H9 (cell line): ENCODE measurements around the gene OGFOD1. TPM values are rescaled to one million over a fixed set of nuclear protein-coding genes. Genes with fewer than 3 reads are reported as not detected.

ENCODE experiments used
- DNase-seq: peaks from one replicate; pipeline ENCODE4 v3.0.0-alpha.2; 2017
- H2AFZ ChIP-seq: one replicate; pipeline ENCODE4 v1.6.1; 2013; ENCODE audit warnings: mild to moderate bottlenecking, low read length, control low read depth, moderate library complexity
- H2AK5ac ChIP-seq: 2 replicates; pipeline ENCODE4 v1.6.1; 2013; ENCODE audit warnings: low read length, control low read depth, mixed read lengths; ENCODE audit not compliant: insufficient read length
- H2BK120ac ChIP-seq: one replicate; pipeline ENCODE4 v1.6.1; 2013; ENCODE audit warnings: low read depth, mild to moderate bottlenecking, low read length, control low read depth, inconsistent platforms; ENCODE audit not compliant: poor library complexity, severe bottlenecking
- H2BK12ac ChIP-seq: 2 replicates; pipeline ENCODE4 v1.6.1; 2013; ENCODE audit warnings: low read length, control low read depth, mixed read lengths, low read depth; ENCODE audit not compliant: insufficient read length
- H2BK15ac ChIP-seq: 2 replicates; pipeline ENCODE4 v1.6.1; 2013; ENCODE audit warnings: low read depth, low read length, control low read depth
- H2BK20ac ChIP-seq: one replicate; pipeline ENCODE4 v1.6.1; 2013; ENCODE audit warnings: low read depth, mild to moderate bottlenecking, low read length, control low read depth, inconsistent platforms; ENCODE audit not compliant: poor library complexity, severe bottlenecking
- H2BK5ac ChIP-seq: 2 replicates; pipeline ENCODE4 v1.6.1; 2013; ENCODE audit warnings: low read length, control low read depth, mixed read lengths; ENCODE audit not compliant: insufficient read length
- H3K14ac ChIP-seq: 2 replicates; pipeline ENCODE4 v1.6.1; 2013; ENCODE audit warnings: low read length, control low read depth; ENCODE audit not compliant: insufficient read depth
- H3K18ac ChIP-seq: 2 replicates; pipeline ENCODE4 v1.6.1; 2013; ENCODE audit warnings: low read depth, mild to moderate bottlenecking, mixed read lengths, low read length, control low read depth; ENCODE audit not compliant: insufficient read length
- H3K23ac ChIP-seq: 2 replicates; pipeline ENCODE4 v1.6.1; 2013; ENCODE audit warnings: low read length, control low read depth, mixed read lengths, low read depth; ENCODE audit not compliant: insufficient read length
- H3K23me2 ChIP-seq: 2 replicates; pipeline ENCODE4 v1.6.1; 2013; ENCODE audit warnings: low read depth, mild to moderate bottlenecking, mixed read lengths, low read length, control low read depth; ENCODE audit not compliant: insufficient read length, poor library complexity, severe bottlenecking
- H3K27ac ChIP-seq: 2 replicates; pipeline ENCODE4 v1.5.1; 2013; ENCODE audit warnings: low read length, control low read depth, mixed read lengths, low read depth; ENCODE audit not compliant: insufficient read length
- H3K27me3 ChIP-seq: 2 replicates; pipeline ENCODE4 v1.6.1; 2013; ENCODE audit warnings: low read length, control low read depth, inconsistent platforms; ENCODE audit not compliant: insufficient read depth
- H3K4ac ChIP-seq: 2 replicates; pipeline ENCODE4 v1.6.1; 2013; ENCODE audit warnings: low read depth, mild to moderate bottlenecking, control low read depth, inconsistent platforms, low read length, moderate library complexity
- H3K4me1 ChIP-seq: 2 replicates; pipeline ENCODE4 v1.6.1; 2013; ENCODE audit warnings: low read length, control low read depth, inconsistent platforms; ENCODE audit not compliant: insufficient read depth
- H3K4me2 ChIP-seq: 2 replicates; pipeline ENCODE4 v1.6.1; 2013; ENCODE audit warnings: low read length, control low read depth, mixed read lengths; ENCODE audit not compliant: insufficient read length, insufficient read depth
- H3K56ac ChIP-seq: 2 replicates; pipeline ENCODE4 v1.6.1; 2013; ENCODE audit warnings: low read depth, mild to moderate bottlenecking, mixed read lengths, low read length, control low read depth; ENCODE audit not compliant: insufficient read length
- H3K79me1 ChIP-seq: 2 replicates; pipeline ENCODE4 v1.6.1; 2013; ENCODE audit warnings: low read depth, mild to moderate bottlenecking, moderate library complexity, low read length, control low read depth, inconsistent platforms; ENCODE audit not compliant: insufficient read depth, poor library complexity, severe bottlenecking
- H3K79me2 ChIP-seq: 2 replicates; pipeline ENCODE4 v1.6.1; 2013; ENCODE audit warnings: low read length, control low read depth, inconsistent platforms; ENCODE audit not compliant: insufficient read depth
- H3K9ac ChIP-seq: 2 replicates; pipeline ENCODE4 v1.6.1; 2013; ENCODE audit warnings: low read length, control low read depth, mixed read lengths; ENCODE audit not compliant: insufficient read length; ENCODE audit errors: extremely low read depth
- H3K9me3 ChIP-seq: one replicate; pipeline ENCODE4 v1.6.1; 2013; ENCODE audit warnings: low read depth, low read length, inconsistent platforms; ENCODE audit not compliant: control insufficient read depth
- H3T11ph ChIP-seq: one replicate; pipeline ENCODE4 v1.6.1; 2013; ENCODE audit warnings: mild to moderate bottlenecking, low read length, control low read depth, inconsistent platforms
- H4K20me1 ChIP-seq: one replicate; pipeline ENCODE4 v1.6.1; 2013; ENCODE audit not compliant: control insufficient read depth, insufficient read length, insufficient read depth
- H4K5ac ChIP-seq: 2 replicates; pipeline ENCODE4 v1.6.1; 2013; ENCODE audit warnings: low read depth, mild to moderate bottlenecking, mixed read lengths, low read length, control low read depth; ENCODE audit not compliant: insufficient read length
- H4K8ac ChIP-seq: replicated peaks from 2 replicates; pipeline ENCODE4 v1.6.1; 2013; ENCODE audit warnings: low read length, control low read depth, mixed read lengths, low read depth; ENCODE audit not compliant: insufficient read length
- H4K91ac ChIP-seq: 2 replicates; pipeline ENCODE4 v1.6.1; 2013; ENCODE audit warnings: low read depth, mild to moderate bottlenecking, moderate library complexity, mixed read lengths, low read length, control low read depth; ENCODE audit not compliant: insufficient read length
- H3K27ac Mint-ChIP-seq, 3 experiments: 2 replicates in 2 of 3; 3 replicates in 1 of 3; pipeline ENCODE4 v1.8.0; 2020 to 2021; ENCODE audit warnings: mixed read lengths in 3 of 3, mild to moderate bottlenecking in 1 of 3, moderate library complexity in 1 of 3
- H3K27me3 Mint-ChIP-seq: 2 replicates; pipeline ENCODE4 v1.8.0; 2021; ENCODE audit warnings: low read depth, mild to moderate bottlenecking, moderate library complexity, mixed read lengths
- H3K36me3 Mint-ChIP-seq, 3 experiments: 2 replicates in 2 of 3; 3 replicates in 1 of 3; pipeline ENCODE4 v1.8.0; 2020 to 2021; ENCODE audit warnings: low read depth in 3 of 3, mixed read lengths in 3 of 3; ENCODE audit not compliant: insufficient read depth in 1 of 3
- H3K4me1 Mint-ChIP-seq, 2 experiments: 2 replicates each; pipeline ENCODE4 v1.8.0; 2020; ENCODE audit warnings: mixed read lengths in 2 of 2
- H3K4me3 Mint-ChIP-seq, 2 experiments: 2 replicates in 1 of 2; 3 replicates in 1 of 2; pipeline ENCODE4 v1.8.0; 2020 to 2021; ENCODE audit warnings: mild to moderate bottlenecking in 2 of 2, mixed read lengths in 2 of 2, moderate library complexity in 1 of 2
- H3K9me3 Mint-ChIP-seq, 2 experiments: 2 replicates in 1 of 2; 3 replicates in 1 of 2; pipeline ENCODE4 v1.8.0; 2020; ENCODE audit warnings: mild to moderate bottlenecking in 2 of 2, mixed read lengths in 2 of 2, moderate library complexity in 1 of 2
- WGBS: extraction: QIAGEN DNeasy Blood & Tissue Kit; methylation state at CpG from one replicate; pipeline ENCODE4 v1.1.7; 2013; ENCODE audit warnings: missing lambda C conversion rate, low lambda C conversion rate, mixed read lengths; ENCODE audit not compliant: insufficient read length; ENCODE audit errors: extremely low coverage; 5-methylcytosine and 5-hydroxymethylcytosine counted together
- total RNA-seq: library from RNA; stranded (reverse); gene quantifications from 2 replicates; pipeline ENCODE4 v1.2.1, GENCODE V29; 2021
- TF ChIP-seq, protein P1 (sequence below): fragments of 200-600 bp; sonication (generic); conservative IDR thresholded peaks from 3 replicates; pipeline ENCODE4 v1.8.0; 2021; ENCODE audit warnings: antibody characterized with exemption, mild to moderate bottlenecking

The OGFOD1 gene
- total RNA-seq, 1 experiment from 2014 or later = 66.5 TPM

DNA sequence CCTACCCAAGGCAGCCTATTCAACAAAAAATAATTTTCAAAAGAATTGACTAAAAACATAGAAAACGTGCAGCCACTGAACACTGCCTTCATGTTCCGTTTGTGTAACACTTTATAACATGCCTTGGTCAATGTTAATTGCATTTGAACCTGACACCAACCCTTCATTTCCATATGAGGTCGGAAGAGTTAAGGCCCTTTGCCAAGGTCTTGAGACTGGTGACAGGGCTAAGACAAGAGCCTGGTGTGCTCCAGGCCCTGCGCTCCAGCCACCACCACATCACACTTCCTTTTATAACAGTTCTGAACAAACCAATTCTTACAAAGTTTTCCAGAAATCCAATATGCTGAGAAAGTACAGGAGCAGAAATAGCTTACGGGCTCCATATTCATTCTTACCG is 64.3 kb downstream of the OGFOD1 start:
- H3K56ac ChIP-seq = no peak overlapping the region
- H2AK5ac ChIP-seq = no peak overlapping the region
- Mint-ChIP-seq H3K9me3 (no peaks in the 10 kb centered on the region), H3K27ac (no peak overlapping the region), H3K27me3 (peaks cover 3% of the 10 kb centered on the region; the same call in 1 of the 2 replicates), H3K4me3 (no peak overlapping the region), H3K36me3 (no peaks in the 10 kb centered on the region; a peak in 2 of 7 replicates), H3K4me1 (peaks cover 6 to 15% of the 10 kb centered on the region in 2 experiments)
- H4K20me1 ChIP-seq = no peaks in the 10 kb centered on the region
- H2BK5ac ChIP-seq = no peak overlapping the region
- no peak overlapping the region for H3K4ac ChIP-seq
- no peak overlapping the region for H3K4me2 ChIP-seq
- no peak overlapping the region for H2BK15ac ChIP-seq
- DNase-seq = no peak
- H2BK120ac ChIP-seq = no peak overlapping the region
- H3K9ac ChIP-seq = no peak overlapping the region
- H3K23ac ChIP-seq = no peak overlapping the region
- H4K5ac ChIP-seq = no peak overlapping the region
- no peak overlapping the region for H3K14ac ChIP-seq
- no peak overlapping the region for H3K18ac ChIP-seq
- H3K4me1 ChIP-seq = no peaks in the 10 kb centered on the region
- no peak overlapping the region for H4K8ac ChIP-seq
- no peaks in the 10 kb centered on the region for H3K9me3 ChIP-seq
- no peak overlapping the region for H2BK12ac ChIP-seq
- no peaks in the 10 kb centered on the region for H3K27me3 ChIP-seq
- no peak overlapping the region for H2BK20ac ChIP-seq
- H2AFZ ChIP-seq = no peak overlapping the region
- no CpG with 5 or more reads among the region's 6 CpGs for WGBS
- peaks cover 6% of the 10 kb centered on the region for H3K23me2 ChIP-seq
- no peak overlapping the region for H4K91ac ChIP-seq
- TF ChIP-seq, protein P1, sequence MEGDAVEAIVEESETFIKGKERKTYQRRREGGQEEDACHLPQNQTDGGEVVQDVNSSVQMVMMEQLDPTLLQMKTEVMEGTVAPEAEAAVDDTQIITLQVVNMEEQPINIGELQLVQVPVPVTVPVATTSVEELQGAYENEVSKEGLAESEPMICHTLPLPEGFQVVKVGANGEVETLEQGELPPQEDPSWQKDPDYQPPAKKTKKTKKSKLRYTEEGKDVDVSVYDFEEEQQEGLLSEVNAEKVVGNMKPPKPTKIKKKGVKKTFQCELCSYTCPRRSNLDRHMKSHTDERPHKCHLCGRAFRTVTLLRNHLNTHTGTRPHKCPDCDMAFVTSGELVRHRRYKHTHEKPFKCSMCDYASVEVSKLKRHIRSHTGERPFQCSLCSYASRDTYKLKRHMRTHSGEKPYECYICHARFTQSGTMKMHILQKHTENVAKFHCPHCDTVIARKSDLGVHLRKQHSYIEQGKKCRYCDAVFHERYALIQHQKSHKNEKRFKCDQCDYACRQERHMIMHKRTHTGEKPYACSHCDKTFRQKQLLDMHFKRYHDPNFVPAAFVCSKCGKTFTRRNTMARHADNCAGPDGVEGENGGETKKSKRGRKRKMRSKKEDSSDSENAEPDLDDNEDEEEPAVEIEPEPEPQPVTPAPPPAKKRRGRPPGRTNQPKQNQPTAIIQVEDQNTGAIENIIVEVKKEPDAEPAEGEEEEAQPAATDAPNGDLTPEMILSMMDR = no peak
- no peaks in the 10 kb centered on the region for H3K79me1 ChIP-seq
- H3T11ph ChIP-seq = no peak overlapping the region
- H3K79me2 ChIP-seq = no peaks in the 10 kb centered on the region
- no peak overlapping the region for H3K27ac ChIP-seq
